ENCODE results near the gene TMEM196. TPM values are rescaled to one million over a fixed set of nuclear protein-coding genes. Genes with fewer than 3 reads are reported as not detected.

The TMEM196 gene
- total and polyA plus RNA-seq, 2 donors (not counting 3 experiments of a cell fraction or from before 2014, with no cell fraction given), result not detected

DNA sequence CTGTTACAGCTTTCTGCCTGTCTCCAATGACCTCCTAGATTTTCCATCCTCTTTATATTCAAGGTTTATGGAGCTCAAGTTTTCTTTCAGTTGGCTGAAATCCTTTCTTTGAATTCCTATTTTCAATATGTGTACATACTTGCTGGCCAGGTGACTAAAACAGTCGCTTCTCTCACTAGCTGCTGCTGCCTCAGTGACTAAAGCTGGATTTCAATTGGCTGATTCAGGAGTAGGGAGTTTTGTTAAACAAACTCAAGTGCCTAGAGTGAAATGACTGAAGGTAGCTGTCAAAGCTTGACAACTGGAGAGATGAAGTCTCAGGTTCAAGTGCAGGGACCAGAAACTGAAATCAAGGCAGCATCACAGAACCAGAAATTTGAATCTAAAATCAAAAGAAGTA, 57.9 kb downstream of the TMEM196 start:
- H3K9ac ChIP-seq (replicated peaks; ENCODE audit: extremely low read depth, insufficient read depth, low read length), result no peak overlapping the region
- POLR2A ChIA-PET, result interaction anchor here (0.6 kb wide), 1 partner anchor 14 kb away, joined by 4 read pairs; no protein-coding TSS in a partner anchor

More for the DNA sequence above, 57.9 kb downstream of the TMEM196 start:
- peaks cover 11 to 29% of the 10 kb centered on the region in 2 experiments for H3K27me3 ChIP-seq (ENCODE audit: control insufficient read depth in 2 of 2, insufficient read depth in 2 of 2, low read length in 2 of 2)
- no peaks in the 10 kb centered on the region for H3K36me3 ChIP-seq (ENCODE audit: control insufficient read depth in 2 of 2, extremely low read depth in 1 of 2, insufficient read depth in 2 of 2, low read length in 2 of 2)
- dilution Hi-C loops (cut with MboI; ENCODE audit: extremely low pct_ligation_motif_present, low sequenced_read_pairs), result no loop called here
- CTCF ChIA-PET, result interaction anchor here (1.0 to 10.2 kb wide), 8 partner anchors 10 to 1538 kb away, joined by 3 to 354 read pairs (median 4); no protein-coding TSS in a partner anchor
- H3K27ac ChIP-seq (ENCODE audit: insufficient read depth, low read depth, low read length), result no peak overlapping the region
- no TSS peak for BruUV-seq (replicated peaks)
- TF ChIP-seq, protein P1, sequence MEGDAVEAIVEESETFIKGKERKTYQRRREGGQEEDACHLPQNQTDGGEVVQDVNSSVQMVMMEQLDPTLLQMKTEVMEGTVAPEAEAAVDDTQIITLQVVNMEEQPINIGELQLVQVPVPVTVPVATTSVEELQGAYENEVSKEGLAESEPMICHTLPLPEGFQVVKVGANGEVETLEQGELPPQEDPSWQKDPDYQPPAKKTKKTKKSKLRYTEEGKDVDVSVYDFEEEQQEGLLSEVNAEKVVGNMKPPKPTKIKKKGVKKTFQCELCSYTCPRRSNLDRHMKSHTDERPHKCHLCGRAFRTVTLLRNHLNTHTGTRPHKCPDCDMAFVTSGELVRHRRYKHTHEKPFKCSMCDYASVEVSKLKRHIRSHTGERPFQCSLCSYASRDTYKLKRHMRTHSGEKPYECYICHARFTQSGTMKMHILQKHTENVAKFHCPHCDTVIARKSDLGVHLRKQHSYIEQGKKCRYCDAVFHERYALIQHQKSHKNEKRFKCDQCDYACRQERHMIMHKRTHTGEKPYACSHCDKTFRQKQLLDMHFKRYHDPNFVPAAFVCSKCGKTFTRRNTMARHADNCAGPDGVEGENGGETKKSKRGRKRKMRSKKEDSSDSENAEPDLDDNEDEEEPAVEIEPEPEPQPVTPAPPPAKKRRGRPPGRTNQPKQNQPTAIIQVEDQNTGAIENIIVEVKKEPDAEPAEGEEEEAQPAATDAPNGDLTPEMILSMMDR (IDR thresholded peaks at IDR 0.05; ENCODE audit: extremely low read depth in 1 of 2, insufficient read depth in 1 of 2, low read depth in 1 of 2, low read length in 2 of 2), result no peak
- no peak for TF ChIP-seq POLR2AphosphoS5 (IDR thresholded peaks at IDR 0.05; ENCODE audit: insufficient read depth, low read depth, low read length)
- no peak for TF ChIP-seq JUN (IDR thresholded peaks at IDR 0.05; ENCODE audit: borderline replicate concordance, insufficient read depth, insufficient read length, low read depth)
- no peak for TF ChIP-seq MYC (IDR thresholded peaks at IDR 0.05; ENCODE audit: low read depth, low read length)
- TF ChIP-seq EZH2 (IDR thresholded peaks at IDR 0.05; ENCODE audit: borderline replicate concordance, low read depth, low read length, severe bottlenecking), result no peak
- TF ChIP-seq GATA2 (IDR thresholded peaks at IDR 0.05; ENCODE audit: insufficient read depth, insufficient read length, low read depth, low read length), result no peak
- no peak for TF ChIP-seq FOS (IDR thresholded peaks at IDR 0.05; ENCODE audit: borderline replicate concordance, insufficient read depth, low read length)
- TF ChIP-seq POLR2A (IDR thresholded peaks at IDR 0.05; ENCODE audit: low read depth, low read length), result no peak
- TF ChIP-seq, protein P2, sequence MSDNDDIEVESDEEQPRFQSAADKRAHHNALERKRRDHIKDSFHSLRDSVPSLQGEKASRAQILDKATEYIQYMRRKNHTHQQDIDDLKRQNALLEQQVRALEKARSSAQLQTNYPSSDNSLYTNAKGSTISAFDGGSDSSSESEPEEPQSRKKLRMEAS (IDR thresholded peaks at IDR 0.05; ENCODE audit: insufficient read depth, insufficient read length), result no peak
- no peaks in the 10 kb centered on the region for H4K20me1 ChIP-seq (replicated peaks; ENCODE audit: control insufficient read depth, extremely low read depth, insufficient read depth, low read length)
- no peak overlapping the region for H2AFZ ChIP-seq (ENCODE audit: low read depth, low read length)
- H3K79me2 ChIP-seq (ENCODE audit: control insufficient read depth, insufficient read depth, low read length), result no peaks in the 10 kb centered on the region
- intact Hi-C loops (cut with micrococcal nuclease), result no loop called here
- H3K4me1 ChIP-seq (ENCODE audit: control insufficient read depth, extremely low read depth, insufficient read depth, low read length), result no peaks in the 10 kb centered on the region
- no peak for FAIRE-seq
- no peak overlapping the region for H3K4me3 ChIP-seq (replicated peaks in 1 of 3; ENCODE audit: insufficient read depth in 1 of 3, low read depth in 1 of 3, low read length in 3 of 3)
- H3K4me2 ChIP-seq (ENCODE audit: insufficient read depth, low read length), result no peak overlapping the region
- H3K9me3 ChIP-seq (replicated peaks; ENCODE audit: control insufficient read depth, insufficient read depth, low read length), result no peaks in the 10 kb centered on the region
- DNase-seq (ENCODE audit: low read depth, low spot score), result no peak
- no peaks in the 10 kb centered on the region for H3K9me1 ChIP-seq (replicated peaks; ENCODE audit: control insufficient read depth, extremely low read depth, insufficient read depth, low read length)
